Ovary (tissue), 3 donors: Measurements from ENCODE around the gene LTBP2.

Experiments
- CTCF ChIP-seq, 3 donors: fragments of 450-650 bp in 2 of 3; fragments of 200-600 bp in 1 of 3; IDR thresholded peaks; one replicate each; pipeline versions ENCODE4 v1.5.1 to v1.8.0; 2016 to 2022; ENCODE audit warnings: antibody characterized with exemption in 3 of 3, mild to moderate bottlenecking in 1 of 3
- EP300 ChIP-seq: sonication (generic); formaldehyde crosslinking; IDR thresholded peaks from one replicate; pipeline ENCODE4 v1.6.1; 2017; ENCODE audit warnings: antibody characterized with exemption
- donor health status: DM: no; HTN: no; CAD: no.

GRCh38 chr14:74495356-74495755 lies 116.7 kb downstream of the LTBP2 start:
- no peak for TF ChIP-seq EP300
- TF ChIP-seq CTCF (IDR thresholded peaks at IDR 0.05) = no peak
